CD4-positive, alpha-beta T cell treated with Interleukin-12 subunit alpha and Interleukin-12 subunit beta, for 1 hour (primary cell): ENCODE measurements around the gene FSTL3.
"Not testable (repeated sequence)": the region's sequence is repeated elsewhere in the genome, so short reads cannot be mapped to it uniquely, and the experiment has no call there.

Experiments used
- DNase-seq: peaks from one replicate; pipeline ENCODE4 v3.0.0-alpha.2; 2020

Gene FSTL3

GRCh38 chr19:662207-662961, 13.8 kb upstream of the FSTL3 start:
- DNase-seq: peak; percentile 74

DNA sequence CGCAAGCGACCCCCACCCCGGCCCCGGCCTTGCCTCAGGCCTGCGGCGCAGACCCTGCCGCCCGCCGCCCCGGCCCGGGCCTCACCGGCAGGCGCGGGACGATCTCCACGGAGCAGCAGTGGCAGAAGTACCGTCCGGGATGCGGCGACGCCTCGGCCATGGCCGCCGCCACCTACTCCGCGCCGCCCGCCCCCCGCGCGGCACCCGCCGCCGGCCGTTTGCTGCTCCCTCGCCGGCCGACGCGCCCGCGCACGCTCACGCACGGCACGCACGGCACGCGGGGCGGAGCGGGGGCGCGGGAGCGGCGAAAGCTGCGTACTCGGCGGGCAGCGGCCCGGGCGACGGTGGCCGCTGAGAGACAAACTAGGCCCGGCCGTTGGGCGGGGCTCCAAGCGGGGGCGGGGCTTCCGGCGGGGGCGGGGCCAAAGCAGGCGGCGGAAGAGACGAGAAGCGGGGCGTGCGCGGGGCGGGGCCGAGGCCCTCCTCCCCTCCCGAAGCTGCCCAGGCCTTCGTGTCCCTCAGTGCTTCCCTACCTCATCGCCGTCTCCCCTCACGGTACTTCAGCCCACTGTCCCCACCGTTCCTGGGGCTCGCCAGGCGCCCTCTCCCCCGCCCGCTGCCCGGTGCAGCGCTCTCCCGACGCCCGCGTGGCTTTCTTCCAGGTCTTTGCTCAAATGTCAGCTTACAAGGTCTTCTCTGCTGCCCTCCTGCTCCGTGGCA, 13.1 kb upstream of the FSTL3 start, which contains the start of gene RNF126:
Gene RNF126 (minus strand): TSS at position 253 of the 720 bp plus-strand sequence. CDS start 93 bp downstream, at position 160.
- DNase-seq: peak; percentile 95

DNA sequence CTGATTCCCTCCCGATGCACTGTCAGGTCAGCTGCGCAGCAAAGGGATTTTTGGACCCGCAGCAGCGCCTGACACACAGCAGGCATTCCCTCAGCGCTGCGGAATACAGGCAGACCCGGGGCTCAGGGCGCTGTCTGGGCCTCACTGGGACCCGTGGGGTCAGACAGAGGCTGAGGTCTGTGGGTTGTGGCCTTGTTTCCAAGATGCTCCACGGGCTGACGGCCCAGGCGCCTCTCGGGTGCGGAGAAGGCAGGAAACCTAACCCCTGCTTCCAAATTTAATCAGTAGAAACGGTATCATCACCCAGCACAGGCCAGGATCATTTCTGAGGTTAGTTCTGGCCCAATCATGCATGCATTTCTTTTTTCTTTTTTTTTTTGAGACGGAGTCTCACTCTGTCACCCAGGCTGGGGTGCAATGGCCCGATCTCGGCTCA, 12.5 kb upstream of the FSTL3 start:
- DNase-seq: no peak

- DNase-seq: peak; percentile 87
These were observed 11.2 kb upstream of the FSTL3 start for GRCh38 chr19:664913-665443.

- not testable (repeated sequence) for DNase-seq
These were observed 9.1 kb upstream of the FSTL3 start for GRCh38 chr19:666985-667573.

- DNase-seq: not testable (repeated sequence)
These were observed 7.3 kb upstream of the FSTL3 start for GRCh38 chr19:668675-669434.

DNA sequence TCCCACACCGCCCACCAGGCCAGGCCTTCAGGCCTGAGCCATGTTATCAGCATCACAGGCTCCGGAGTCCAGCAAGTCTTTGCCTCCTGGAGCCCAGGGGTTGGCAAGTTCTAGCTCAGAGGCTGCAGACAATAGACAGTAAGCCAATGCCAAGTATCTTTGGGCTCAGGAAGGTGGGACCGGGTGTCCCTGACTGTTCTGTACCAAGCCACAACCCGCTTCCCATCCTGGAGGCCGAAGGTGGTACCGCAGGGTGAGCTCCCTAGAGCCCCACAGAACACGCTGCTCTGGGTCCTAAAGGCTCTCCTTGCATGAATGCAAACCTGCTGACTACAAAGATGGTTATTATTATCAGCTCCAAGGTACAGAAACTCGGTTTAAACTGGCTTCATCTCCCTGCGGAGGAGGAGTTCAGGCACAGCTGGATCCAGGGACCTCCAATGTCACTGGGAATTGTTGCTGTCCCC, 5.5 kb upstream of the FSTL3 start:
- DNase-seq: no peak

GRCh38 chr19:674282-675151, 1.7 kb upstream of the FSTL3 start:
- DNase-seq: no peak

GRCh38 chr19:676007-676338, 219 bp upstream of the FSTL3 start:
- DNase-seq: no peak

DNA sequence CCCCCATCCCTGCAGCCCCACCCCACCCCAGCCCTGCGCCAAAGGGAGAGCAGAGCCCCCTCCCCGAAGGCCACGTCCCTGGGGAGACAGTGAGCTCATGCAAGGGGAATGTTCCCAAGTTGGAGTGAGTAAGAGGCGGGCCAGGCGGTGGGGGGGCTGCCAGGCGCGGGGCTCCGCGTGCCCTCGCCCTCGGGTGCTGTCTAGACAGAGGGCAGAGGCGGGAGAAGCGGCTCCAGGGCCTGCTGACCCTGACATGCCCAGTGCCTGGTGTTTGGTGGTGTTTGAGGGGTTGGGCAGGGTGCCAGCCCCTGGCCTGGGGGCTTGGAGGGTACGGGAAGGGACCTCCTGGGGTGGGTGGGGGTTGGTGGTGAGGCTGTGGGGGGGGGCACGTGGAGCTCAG, 1.0 kb downstream of the FSTL3 start:
- DNase-seq: no peak

GRCh38 chr19:677601-678436, 1.6 kb downstream of the FSTL3 start:
- no peak for DNase-seq

- no peak for DNase-seq
These were observed 2.7 kb downstream of the FSTL3 start for GRCh38 chr19:678791-679388.

DNA sequence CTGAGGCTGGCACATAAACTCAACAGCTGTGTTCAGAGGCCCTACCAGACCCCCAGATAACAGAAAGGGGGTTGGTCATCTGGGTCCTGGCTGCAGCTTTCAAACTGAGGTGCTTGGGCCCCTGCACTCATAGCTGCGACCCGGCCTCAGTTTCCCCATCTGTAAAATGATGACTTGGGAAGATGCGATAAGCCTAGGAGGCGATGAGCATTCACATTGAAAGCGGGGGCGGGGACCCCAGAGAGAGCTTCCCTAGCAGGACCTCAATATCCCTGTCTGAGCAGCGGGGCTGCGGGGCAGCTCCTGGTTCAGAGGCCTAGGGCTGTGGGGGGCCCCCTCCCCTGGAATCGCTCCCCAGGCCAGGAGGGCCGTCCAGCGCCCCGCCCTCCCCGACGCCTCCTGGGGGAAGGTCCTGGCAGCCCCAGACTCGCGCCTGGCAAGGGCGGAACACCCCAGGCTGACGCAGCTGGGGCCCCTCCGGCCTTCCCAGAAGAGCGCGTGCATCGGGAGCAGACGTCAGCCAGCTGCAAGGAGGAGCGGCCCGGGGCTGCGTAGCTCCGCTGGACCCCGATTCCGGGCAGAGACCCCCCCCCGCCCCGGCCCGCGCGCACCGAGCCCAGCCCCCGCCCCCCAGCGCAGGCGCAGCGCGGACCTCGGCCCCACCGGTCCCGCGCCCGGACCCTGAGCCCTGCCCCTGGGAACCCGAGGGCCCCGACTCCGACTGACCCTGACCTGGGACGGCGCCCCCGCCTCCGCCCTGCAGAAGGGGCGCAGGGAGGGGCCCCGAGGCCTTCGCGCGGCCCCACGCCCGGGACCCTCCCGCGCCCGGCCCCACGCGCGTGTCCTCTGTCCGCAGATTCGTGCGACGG, 3.5 kb downstream of the FSTL3 start:
- peak; percentile 33 for DNase-seq

DNA sequence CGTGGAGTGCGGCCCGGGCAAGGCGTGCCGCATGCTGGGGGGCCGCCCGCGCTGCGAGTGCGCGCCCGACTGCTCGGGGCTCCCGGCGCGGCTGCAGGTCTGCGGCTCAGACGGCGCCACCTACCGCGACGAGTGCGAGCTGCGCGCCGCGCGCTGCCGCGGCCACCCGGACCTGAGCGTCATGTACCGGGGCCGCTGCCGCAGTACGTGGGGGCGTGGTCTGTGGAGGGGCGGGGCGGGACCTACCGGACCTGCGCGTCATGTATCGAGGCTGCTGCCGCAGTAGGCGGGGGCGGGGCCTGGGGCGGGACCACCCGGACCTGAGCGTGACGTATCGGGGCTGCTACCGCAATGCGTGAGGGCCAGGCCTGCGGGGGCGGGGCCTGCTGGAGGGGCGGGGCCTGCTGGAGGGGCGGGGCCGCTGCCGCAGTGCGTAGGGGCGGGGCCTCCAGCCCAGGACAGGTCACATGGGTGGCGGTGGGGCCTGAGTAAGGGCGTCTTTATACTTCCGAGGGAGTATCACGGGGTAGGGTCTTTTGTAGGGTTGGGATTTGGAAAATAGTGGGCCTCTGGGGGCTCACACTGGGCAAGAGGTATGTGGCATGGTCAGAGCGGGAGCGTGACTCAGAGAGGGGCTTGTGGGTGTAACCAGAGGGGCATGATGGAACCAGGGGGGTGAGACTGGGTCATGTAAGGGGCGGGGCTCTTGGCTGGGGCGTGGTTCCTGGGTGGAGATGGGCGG, 4.3 kb downstream of the FSTL3 start:
- peak; percentile 100 for DNase-seq

DNA sequence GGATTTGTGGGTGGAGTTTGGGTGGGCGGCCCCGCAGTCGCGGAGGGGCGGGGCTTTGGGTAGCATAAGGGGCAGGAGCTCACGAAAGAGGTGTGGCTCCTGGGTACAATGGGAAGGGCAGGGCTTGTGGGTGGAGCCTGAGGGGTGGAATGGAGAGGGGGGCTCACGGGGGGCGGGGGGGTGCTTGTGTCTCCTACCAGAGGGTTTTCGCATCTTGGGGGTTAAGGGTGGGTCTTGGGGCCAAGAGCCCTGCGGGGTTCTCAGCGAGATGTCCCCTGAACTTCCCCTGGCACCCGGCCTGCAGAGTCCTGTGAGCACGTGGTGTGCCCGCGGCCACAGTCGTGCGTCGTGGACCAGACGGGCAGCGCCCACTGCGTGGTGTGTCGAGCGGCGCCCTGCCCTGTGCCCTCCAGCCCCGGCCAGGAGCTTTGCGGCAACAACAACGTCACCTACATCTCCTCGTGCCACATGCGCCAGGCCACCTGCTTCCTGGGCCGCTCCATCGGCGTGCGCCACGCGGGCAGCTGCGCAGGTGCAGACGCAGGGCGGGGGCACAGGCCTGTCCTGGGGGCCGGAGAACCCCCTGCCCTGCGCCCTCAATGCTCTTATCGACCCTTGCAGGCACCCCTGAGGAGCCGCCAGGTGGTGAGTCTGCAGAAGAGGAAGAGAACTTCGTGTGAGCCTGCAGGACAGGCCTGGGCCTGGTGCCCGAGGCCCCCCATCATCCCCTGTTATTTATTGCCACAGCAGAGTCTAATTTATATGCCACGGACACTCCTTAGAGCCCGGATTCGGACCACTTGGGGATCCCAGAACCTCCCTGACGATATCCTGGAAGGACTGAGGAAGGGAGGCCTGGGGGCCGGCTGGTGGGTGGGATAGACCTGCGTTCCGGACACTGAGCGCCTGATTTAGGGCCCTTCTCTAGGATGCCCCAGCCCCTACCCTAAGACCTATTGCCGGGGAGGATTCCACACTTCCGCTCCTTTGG, 5.1 kb downstream of the FSTL3 start:
- peak; percentile 95 for DNase-seq

GRCh38 chr19:682678-683320, 6.6 kb downstream of the FSTL3 start:
- no peak for DNase-seq

- no peak for DNase-seq
These were observed 9.3 kb downstream of the FSTL3 start for GRCh38 chr19:685454-685931.
